Measurements from ENCODE around the gene THOC6. TPM values are rescaled to one million over a fixed set of nuclear protein-coding genes. Genes with fewer than 3 reads are reported as not detected.

THOC6 gene
- total RNA-seq, 1 experiment from 2014 or later: 56.7 TPM

DNA sequence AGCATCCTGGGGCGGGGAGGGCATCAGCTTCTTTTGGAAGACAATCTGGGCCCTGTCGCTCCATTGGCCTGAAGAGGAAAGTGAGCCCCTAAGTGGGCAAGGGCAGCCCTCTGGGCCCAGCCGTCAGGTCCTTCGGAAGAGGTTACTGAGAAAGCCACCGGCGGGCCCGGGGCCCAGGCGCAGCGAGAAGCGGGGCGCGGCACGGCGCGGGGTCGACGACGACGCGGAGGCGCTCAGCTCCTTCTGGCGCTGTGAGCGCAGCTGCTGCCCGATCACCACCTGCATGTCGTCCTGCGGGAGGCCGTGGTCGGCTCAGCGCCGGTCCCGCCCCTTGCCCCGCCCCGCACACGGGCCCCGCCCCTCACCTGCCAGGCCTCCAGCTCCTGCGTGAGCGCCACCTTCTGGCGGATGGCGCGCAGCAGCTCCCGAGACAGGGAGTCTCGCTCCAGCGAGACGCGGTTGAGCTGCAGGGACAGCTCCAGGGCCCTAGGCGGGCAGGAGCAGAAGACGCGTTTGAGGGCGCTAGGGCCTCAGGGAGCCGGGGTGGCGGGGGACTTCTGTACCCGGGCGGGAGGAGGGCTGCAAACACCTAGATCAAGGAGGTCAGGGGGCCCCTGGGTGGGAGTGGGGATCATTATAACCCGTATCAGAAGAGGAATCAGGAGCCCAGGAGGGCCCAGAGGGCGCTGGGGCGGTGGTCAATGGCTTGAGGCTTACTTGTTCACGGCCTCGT, 4.3 kb downstream of the THOC6 start:
- Histone ChIP-seq H3K4me1 (ENCODE audit: control insufficient read depth, insufficient read depth, low read length) (peaks cover 6% of the 10 kb centered on the region), H3K27me3 (ENCODE audit: control insufficient read depth, insufficient read depth, low read length) (no peaks in the 10 kb centered on the region), H3K27ac (ENCODE audit: low read length) (no peak overlapping the region), H3K9me3 (ENCODE audit: control insufficient read depth, insufficient read depth, low read depth, low read length) (no peaks in the 10 kb centered on the region), H3K4me3 (ENCODE audit: low read depth in 2 of 2, low read length in 2 of 2) (no peak overlapping the region), H3K36me3 (ENCODE audit: control insufficient read depth, insufficient read depth, low read length) (no peaks in the 10 kb centered on the region)
- CTCF ChIA-PET: interaction anchor here (0.6 to 1.2 kb wide), 9 partner anchors 8 to 252 kb away, joined by 3 to 5 read pairs (median 4); partner anchors contain the start of genes CLDN6, TNFRSF12A and ZNF213
- intact Hi-C loops (cut with micrococcal nuclease; ENCODE audit: unreplicated experiment): no loop called here
- no TSS peak for BruUV-seq (replicated peaks)
- peak; percentile 51 for ATAC-seq
- in situ Hi-C loops (cut with HindIII; ENCODE audit: low pct_unique_long_range_greater_than_20kb, low sequenced_read_pairs): no loop called here
- peak; percentile 32 for DNase-seq (ENCODE audit: low read depth, low spot score)
- POLR2A ChIA-PET: interaction anchor here (0.7 kb wide), 1 partner anchor 1737 kb away, joined by 3 read pairs; no protein-coding TSS in a partner anchor
- TF ChIP-seq SIN3A (IDR thresholded peaks at IDR 0.05; ENCODE audit: borderline replicate concordance, insufficient read depth, low read depth, low read length): no peak
- TF ChIP-seq, protein P1, sequence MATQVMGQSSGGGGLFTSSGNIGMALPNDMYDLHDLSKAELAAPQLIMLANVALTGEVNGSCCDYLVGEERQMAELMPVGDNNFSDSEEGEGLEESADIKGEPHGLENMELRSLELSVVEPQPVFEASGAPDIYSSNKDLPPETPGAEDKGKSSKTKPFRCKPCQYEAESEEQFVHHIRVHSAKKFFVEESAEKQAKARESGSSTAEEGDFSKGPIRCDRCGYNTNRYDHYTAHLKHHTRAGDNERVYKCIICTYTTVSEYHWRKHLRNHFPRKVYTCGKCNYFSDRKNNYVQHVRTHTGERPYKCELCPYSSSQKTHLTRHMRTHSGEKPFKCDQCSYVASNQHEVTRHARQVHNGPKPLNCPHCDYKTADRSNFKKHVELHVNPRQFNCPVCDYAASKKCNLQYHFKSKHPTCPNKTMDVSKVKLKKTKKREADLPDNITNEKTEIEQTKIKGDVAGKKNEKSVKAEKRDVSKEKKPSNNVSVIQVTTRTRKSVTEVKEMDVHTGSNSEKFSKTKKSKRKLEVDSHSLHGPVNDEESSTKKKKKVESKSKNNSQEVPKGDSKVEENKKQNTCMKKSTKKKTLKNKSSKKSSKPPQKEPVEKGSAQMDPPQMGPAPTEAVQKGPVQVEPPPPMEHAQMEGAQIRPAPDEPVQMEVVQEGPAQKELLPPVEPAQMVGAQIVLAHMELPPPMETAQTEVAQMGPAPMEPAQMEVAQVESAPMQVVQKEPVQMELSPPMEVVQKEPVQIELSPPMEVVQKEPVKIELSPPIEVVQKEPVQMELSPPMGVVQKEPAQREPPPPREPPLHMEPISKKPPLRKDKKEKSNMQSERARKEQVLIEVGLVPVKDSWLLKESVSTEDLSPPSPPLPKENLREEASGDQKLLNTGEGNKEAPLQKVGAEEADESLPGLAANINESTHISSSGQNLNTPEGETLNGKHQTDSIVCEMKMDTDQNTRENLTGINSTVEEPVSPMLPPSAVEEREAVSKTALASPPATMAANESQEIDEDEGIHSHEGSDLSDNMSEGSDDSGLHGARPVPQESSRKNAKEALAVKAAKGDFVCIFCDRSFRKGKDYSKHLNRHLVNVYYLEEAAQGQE (IDR thresholded peaks at IDR 0.05; ENCODE audit: insufficient read depth in 1 of 2, low read depth in 2 of 2, low read length in 1 of 2): peak in 1 of 2 experiments; percentile 49; a peak in 1 of 4 replicates
- TF ChIP-seq, protein P2, sequence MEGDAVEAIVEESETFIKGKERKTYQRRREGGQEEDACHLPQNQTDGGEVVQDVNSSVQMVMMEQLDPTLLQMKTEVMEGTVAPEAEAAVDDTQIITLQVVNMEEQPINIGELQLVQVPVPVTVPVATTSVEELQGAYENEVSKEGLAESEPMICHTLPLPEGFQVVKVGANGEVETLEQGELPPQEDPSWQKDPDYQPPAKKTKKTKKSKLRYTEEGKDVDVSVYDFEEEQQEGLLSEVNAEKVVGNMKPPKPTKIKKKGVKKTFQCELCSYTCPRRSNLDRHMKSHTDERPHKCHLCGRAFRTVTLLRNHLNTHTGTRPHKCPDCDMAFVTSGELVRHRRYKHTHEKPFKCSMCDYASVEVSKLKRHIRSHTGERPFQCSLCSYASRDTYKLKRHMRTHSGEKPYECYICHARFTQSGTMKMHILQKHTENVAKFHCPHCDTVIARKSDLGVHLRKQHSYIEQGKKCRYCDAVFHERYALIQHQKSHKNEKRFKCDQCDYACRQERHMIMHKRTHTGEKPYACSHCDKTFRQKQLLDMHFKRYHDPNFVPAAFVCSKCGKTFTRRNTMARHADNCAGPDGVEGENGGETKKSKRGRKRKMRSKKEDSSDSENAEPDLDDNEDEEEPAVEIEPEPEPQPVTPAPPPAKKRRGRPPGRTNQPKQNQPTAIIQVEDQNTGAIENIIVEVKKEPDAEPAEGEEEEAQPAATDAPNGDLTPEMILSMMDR (IDR thresholded peaks at IDR 0.05): peak; percentile 96
- TF ChIP-seq TCF7L2 (IDR thresholded peaks at IDR 0.05; ENCODE audit: low read depth, low read length): no peak
- TF ChIP-seq POLR2AphosphoS5 (IDR thresholded peaks at IDR 0.05; ENCODE audit: low read depth, low read length): peak; percentile 62

DNA sequence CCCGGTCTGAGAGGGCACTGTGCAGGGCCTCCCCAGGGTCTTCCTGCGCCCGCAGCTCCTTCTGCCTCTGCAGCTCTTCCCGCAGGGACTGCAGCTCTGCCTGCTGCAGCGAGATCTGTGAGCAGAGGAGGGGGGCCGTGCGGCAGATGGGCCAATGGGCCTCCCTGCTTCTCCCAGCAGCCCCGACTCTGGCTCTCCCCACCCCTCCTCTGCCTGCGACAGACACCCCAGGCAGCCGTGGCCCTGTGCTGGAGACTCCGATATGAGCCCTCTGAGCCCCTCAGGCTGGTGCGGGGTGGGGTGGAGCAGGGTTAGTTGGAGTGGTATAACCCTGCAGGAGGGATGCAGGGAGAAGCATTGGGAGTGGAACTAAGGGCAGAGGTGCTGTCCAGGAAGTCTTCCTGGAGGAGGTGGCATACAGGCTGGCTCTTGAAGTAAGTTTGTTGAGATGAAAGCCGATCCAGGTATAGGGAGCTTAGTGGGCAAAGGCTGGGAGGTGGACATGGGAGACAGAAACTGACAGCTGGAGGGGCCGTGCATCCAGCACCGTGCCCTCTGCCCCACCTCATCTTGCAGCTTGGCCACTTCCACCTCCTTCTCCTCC, 5.0 kb downstream of the THOC6 start:
- ATAC-seq (no peak), DNase-seq (ENCODE audit: low read depth, low spot score) (no peak)
- H3K36me3 ChIP-seq (ENCODE audit: control insufficient read depth, insufficient read depth, low read length): no peaks in the 10 kb centered on the region
- TF ChIP-seq POLR2AphosphoS5 (IDR thresholded peaks at IDR 0.05; ENCODE audit: low read depth, low read length) (no peak), SIN3A (IDR thresholded peaks at IDR 0.05; ENCODE audit: borderline replicate concordance, insufficient read depth, low read depth, low read length) (no peak), TCF7L2 (IDR thresholded peaks at IDR 0.05; ENCODE audit: low read depth, low read length) (no peak)
- TF ChIP-seq, protein P2 (IDR thresholded peaks at IDR 0.05): no peak
- TF ChIP-seq, protein P1 (IDR thresholded peaks at IDR 0.05; ENCODE audit: insufficient read depth in 1 of 2, low read depth in 2 of 2, low read length in 1 of 2): no peak
- peaks cover 6% of the 10 kb centered on the region; the same call in 1 of the 2 replicates for H3K4me1 ChIP-seq (ENCODE audit: control insufficient read depth, insufficient read depth, low read length)
- H3K27ac ChIP-seq (ENCODE audit: low read length): no peak overlapping the region
- ChIA-PET POLR2A (no interaction called here), CTCF (interaction anchor here (0.6 to 1.2 kb wide), 9 partner anchors 9 to 360 kb away, joined by 3 to 5 read pairs (median 4); partner anchors contain the start of genes CLDN6, TNFRSF12A and ZNF213)
- H3K9me3 ChIP-seq (ENCODE audit: control insufficient read depth, insufficient read depth, low read depth, low read length): no peaks in the 10 kb centered on the region
- H3K4me3 ChIP-seq (ENCODE audit: low read depth in 2 of 2, low read length in 2 of 2): no peak overlapping the region
- intact Hi-C loops (cut with micrococcal nuclease; ENCODE audit: unreplicated experiment) (no loop called here), in situ Hi-C loops (cut with HindIII; ENCODE audit: low pct_unique_long_range_greater_than_20kb, low sequenced_read_pairs) (no loop called here)
- BruUV-seq (replicated peaks): no TSS peak
- H3K27me3 ChIP-seq (ENCODE audit: control insufficient read depth, insufficient read depth, low read length): no peaks in the 10 kb centered on the region
